ENCODE data around the gene LENG8.
A peak's percentile ranks its signal among the peaks of the same experiment; 100 is the strongest.

The LENG8 gene

GRCh38 chr19:54448040-54448773 is 792 bp upstream of the LENG8 start:
- no peak overlapping the region for H2BK120ac ChIP-seq (ENCODE audit: low read depth, low read length)
- H3K79me2 ChIP-seq (ENCODE audit: control insufficient read depth, insufficient read depth, low read length), result peaks cover 42% of the 10 kb centered on the region
- H3K18ac ChIP-seq (ENCODE audit: low read length), result no peak overlapping the region
- H3K36me3 ChIP-seq (ENCODE audit: control insufficient read depth, insufficient read depth, low read length), result peaks cover 14% of the 10 kb centered on the region
- H3K79me1 ChIP-seq (ENCODE audit: low read length), result peaks cover 23% of the 10 kb centered on the region
- H4K8ac ChIP-seq (ENCODE audit: low read depth, low read length), result no peak overlapping the region
- peak overlapping the region; percentile 96 for H3K56ac ChIP-seq (ENCODE audit: low read length)
- H3K27ac ChIP-seq (ENCODE audit: low read depth, low read length), result no peak overlapping the region
- DNase-seq, result peak; percentile 82
- no peak overlapping the region for H2BK5ac ChIP-seq (ENCODE audit: low read length)
- peak overlapping the region; percentile 95 for H3K4me3 ChIP-seq (ENCODE audit: low read length)
- H3K27me3 ChIP-seq (ENCODE audit: insufficient read depth, low read length, poor library complexity), result no peaks in the 10 kb centered on the region
- no peaks in the 10 kb centered on the region for H3K4me1 ChIP-seq (ENCODE audit: control insufficient read depth, low read depth, low read length)
- H3K4ac ChIP-seq (ENCODE audit: low read depth, low read length), result peak overlapping the region; percentile 47
- H2AK5ac ChIP-seq (ENCODE audit: low read length), result no peak overlapping the region
- no CpG with 5 or more reads among the region's 34 CpGs for WGBS (ENCODE audit: extremely low coverage, insufficient coverage, low lambda C conversion rate)
- H3K23ac ChIP-seq (ENCODE audit: low read length), result no peak overlapping the region
- H2BK15ac ChIP-seq (replicated peaks; ENCODE audit: low read depth), result no peak overlapping the region
- H3K9ac ChIP-seq (ENCODE audit: low read length), result peak overlapping the region; percentile 96
- no peak overlapping the region for H4K5ac ChIP-seq (ENCODE audit: low read length)
- H3K4me2 ChIP-seq (ENCODE audit: low read length), result peak overlapping the region; percentile 94

- Histone ChIP-seq H3K18ac (ENCODE audit: low read length) (no peak overlapping the region), H2BK5ac (ENCODE audit: low read length) (no peak overlapping the region), H3K27me3 (ENCODE audit: insufficient read depth, low read length, poor library complexity) (no peaks in the 10 kb centered on the region), H2BK15ac (replicated peaks; ENCODE audit: low read depth) (no peak overlapping the region), H3K27ac (ENCODE audit: low read depth, low read length) (peak overlapping the region; percentile 13), H2AK5ac (ENCODE audit: low read length) (no peak overlapping the region), H3K56ac (ENCODE audit: low read length) (peak overlapping the region; percentile 92), H3K36me3 (ENCODE audit: control insufficient read depth, insufficient read depth, low read length) (peaks cover 27% of the 10 kb centered on the region), H3K4me2 (ENCODE audit: low read length) (peak overlapping the region; percentile 58), H4K8ac (ENCODE audit: low read depth, low read length) (no peak overlapping the region), H4K5ac (ENCODE audit: low read length) (no peak overlapping the region), H3K23ac (ENCODE audit: low read length) (no peak overlapping the region), H3K4ac (ENCODE audit: low read depth, low read length) (peak overlapping the region; percentile 95), H3K79me2 (ENCODE audit: control insufficient read depth, insufficient read depth, low read length) (peaks cover 42% of the 10 kb centered on the region), H2BK120ac (ENCODE audit: low read depth, low read length) (no peak overlapping the region), H3K4me3 (ENCODE audit: low read length) (peak overlapping the region; percentile 59), H3K79me1 (ENCODE audit: low read length) (peaks cover 30% of the 10 kb centered on the region), H3K4me1 (ENCODE audit: control insufficient read depth, low read depth, low read length) (no peaks in the 10 kb centered on the region), H3K9ac (ENCODE audit: low read length) (peak overlapping the region; percentile 79)
- no CpG with 5 or more reads among the region's 21 CpGs for WGBS (ENCODE audit: extremely low coverage, insufficient coverage, low lambda C conversion rate)
- no peak for DNase-seq
These were observed 686 bp downstream of the LENG8 start for GRCh38 chr19:54449701-54450069.

GRCh38 chr19:54451331-54451871 is 2.4 kb downstream of the LENG8 start:
- H2BK120ac ChIP-seq (ENCODE audit: low read depth, low read length), result no peak overlapping the region
- no peak overlapping the region for H4K5ac ChIP-seq (ENCODE audit: low read length)
- H3K4ac ChIP-seq (ENCODE audit: low read depth, low read length), result no peak overlapping the region
- H3K27ac ChIP-seq (ENCODE audit: low read depth, low read length), result no peak overlapping the region
- no peaks in the 10 kb centered on the region for H3K27me3 ChIP-seq (ENCODE audit: insufficient read depth, low read length, poor library complexity)
- peak overlapping the region; percentile 5 for H3K9ac ChIP-seq (ENCODE audit: low read length)
- no peaks in the 10 kb centered on the region for H3K4me1 ChIP-seq (ENCODE audit: control insufficient read depth, low read depth, low read length)
- no peak overlapping the region for H3K4me2 ChIP-seq (ENCODE audit: low read length)
- peaks cover 30% of the 10 kb centered on the region for H3K79me1 ChIP-seq (ENCODE audit: low read length)
- peaks cover 42% of the 10 kb centered on the region for H3K79me2 ChIP-seq (ENCODE audit: control insufficient read depth, insufficient read depth, low read length)
- peak overlapping the region; percentile 65 for H3K56ac ChIP-seq (ENCODE audit: low read length)
- DNase-seq, result no peak
- H3K18ac ChIP-seq (ENCODE audit: low read length), result no peak overlapping the region
- no CpG with 5 or more reads among the region's 9 CpGs for WGBS (ENCODE audit: extremely low coverage, insufficient coverage, low lambda C conversion rate)
- H3K4me3 ChIP-seq (ENCODE audit: low read length), result no peak overlapping the region
- H2BK5ac ChIP-seq (ENCODE audit: low read length), result no peak overlapping the region
- H3K23ac ChIP-seq (ENCODE audit: low read length), result no peak overlapping the region
- H4K8ac ChIP-seq (ENCODE audit: low read depth, low read length), result no peak overlapping the region
- H3K36me3 ChIP-seq (ENCODE audit: control insufficient read depth, insufficient read depth, low read length), result peaks cover 31% of the 10 kb centered on the region
- no peak overlapping the region for H2BK15ac ChIP-seq (replicated peaks; ENCODE audit: low read depth)
- no peak overlapping the region for H2AK5ac ChIP-seq (ENCODE audit: low read length)

- Histone ChIP-seq H3K36me3 (ENCODE audit: control insufficient read depth, insufficient read depth, low read length) (peaks cover 34% of the 10 kb centered on the region), H3K18ac (ENCODE audit: low read length) (no peak overlapping the region), H3K4me2 (ENCODE audit: low read length) (no peak overlapping the region), H3K27me3 (ENCODE audit: insufficient read depth, low read length, poor library complexity) (no peaks in the 10 kb centered on the region), H2BK15ac (replicated peaks; ENCODE audit: low read depth) (no peak overlapping the region), H2BK120ac (ENCODE audit: low read depth, low read length) (no peak overlapping the region), H2BK5ac (ENCODE audit: low read length) (no peak overlapping the region), H4K8ac (ENCODE audit: low read depth, low read length) (no peak overlapping the region), H3K9ac (ENCODE audit: low read length) (no peak overlapping the region), H3K27ac (ENCODE audit: low read depth, low read length) (no peak overlapping the region), H3K79me1 (ENCODE audit: low read length) (peaks cover 30% of the 10 kb centered on the region), H3K4ac (ENCODE audit: low read depth, low read length) (no peak overlapping the region), H2AK5ac (ENCODE audit: low read length) (no peak overlapping the region), H3K79me2 (ENCODE audit: control insufficient read depth, insufficient read depth, low read length) (peaks cover 42% of the 10 kb centered on the region), H4K5ac (ENCODE audit: low read length) (no peak overlapping the region), H3K4me1 (ENCODE audit: control insufficient read depth, low read depth, low read length) (no peaks in the 10 kb centered on the region), H3K4me3 (ENCODE audit: low read length) (no peak overlapping the region), H3K23ac (ENCODE audit: low read length) (no peak overlapping the region), H3K56ac (ENCODE audit: low read length) (no peak overlapping the region)
- no CpG with 5 or more reads among the region's 11 CpGs for WGBS (ENCODE audit: extremely low coverage, insufficient coverage, low lambda C conversion rate)
- no peak for DNase-seq
These were observed 3.0 kb downstream of the LENG8 start for GRCh38 chr19:54451997-54452396.

GRCh38 chr19:54452626-54453025 is 3.6 kb downstream of the LENG8 start:
- H2BK15ac ChIP-seq (replicated peaks; ENCODE audit: low read depth), result no peak overlapping the region
- no peak overlapping the region for H3K4ac ChIP-seq (ENCODE audit: low read depth, low read length)
- H2AK5ac ChIP-seq (ENCODE audit: low read length), result no peak overlapping the region
- H3K4me1 ChIP-seq (ENCODE audit: control insufficient read depth, low read depth, low read length), result no peaks in the 10 kb centered on the region
- H3K4me3 ChIP-seq (ENCODE audit: low read length), result no peak overlapping the region
- peaks cover 36% of the 10 kb centered on the region for H3K36me3 ChIP-seq (ENCODE audit: control insufficient read depth, insufficient read depth, low read length)
- H3K56ac ChIP-seq (ENCODE audit: low read length), result no peak overlapping the region
- no peak overlapping the region for H2BK120ac ChIP-seq (ENCODE audit: low read depth, low read length)
- no peak overlapping the region for H3K4me2 ChIP-seq (ENCODE audit: low read length)
- DNase-seq, result no peak
- no peak overlapping the region for H3K18ac ChIP-seq (ENCODE audit: low read length)
- no peak overlapping the region for H3K9ac ChIP-seq (ENCODE audit: low read length)
- no peak overlapping the region for H3K23ac ChIP-seq (ENCODE audit: low read length)
- WGBS (ENCODE audit: extremely low coverage, insufficient coverage, low lambda C conversion rate), result no CpG with 5 or more reads among the region's 11 CpGs
- H2BK5ac ChIP-seq (ENCODE audit: low read length), result no peak overlapping the region
- no peak overlapping the region for H4K5ac ChIP-seq (ENCODE audit: low read length)
- no peak overlapping the region for H4K8ac ChIP-seq (ENCODE audit: low read depth, low read length)
- H3K27me3 ChIP-seq (ENCODE audit: insufficient read depth, low read length, poor library complexity), result no peaks in the 10 kb centered on the region
- H3K79me2 ChIP-seq (ENCODE audit: control insufficient read depth, insufficient read depth, low read length), result peaks cover 40% of the 10 kb centered on the region
- peaks cover 30% of the 10 kb centered on the region for H3K79me1 ChIP-seq (ENCODE audit: low read length)
- no peak overlapping the region for H3K27ac ChIP-seq (ENCODE audit: low read depth, low read length)

Measured in mesendoderm (in vitro differentiated cells).